CD14-positive monocyte (primary cell): ENCODE results near the gene ZFP36. TPM values are rescaled to one million over a fixed set of nuclear protein-coding genes. Genes with fewer than 3 reads are reported as not detected.

Experiments used
- DNase-seq, 3 donors: peaks; one replicate each; pipeline ENCODE4 v3.0.0-alpha.2; 2011 to 2022
- H2AFZ ChIP-seq: 2 replicates; pipeline ENCODE4 v1.6.0; 2012; ENCODE audit warnings: mild to moderate bottlenecking, low read depth, low read length, inconsistent platforms; ENCODE audit not compliant: insufficient read depth, poor library complexity, severe bottlenecking
- H3K27ac ChIP-seq, 2 donors: 1 replicate in 1 of 2; 2 replicates in 1 of 2; pipeline ENCODE4 v1.5.1; 2012 to 2013; ENCODE audit warnings: low read length in 2 of 2, control low read depth in 1 of 2, inconsistent platforms in 1 of 2, low read depth in 1 of 2, mild to moderate bottlenecking in 1 of 2
- H3K27me3 ChIP-seq, 2 donors: one replicate each; pipeline versions ENCODE4 v1.6.0 to v1.6.1; 2011 to 2013; ENCODE audit warnings: low read length in 2 of 2; ENCODE audit not compliant: control insufficient read depth in 2 of 2, insufficient read depth in 2 of 2
- H3K36me3 ChIP-seq, 2 donors: replicated peaks in 1 of 2; 1 replicate in 1 of 2; 2 replicates in 1 of 2; pipeline versions ENCODE4 v1.5.1 to v1.6.1; 2012 to 2013; ENCODE audit warnings: low read length in 2 of 2, control low read depth in 1 of 2, inconsistent platforms in 1 of 2, mild to moderate bottlenecking in 1 of 2; ENCODE audit not compliant: insufficient read depth in 2 of 2, control insufficient read depth in 1 of 2
- H3K4me1 ChIP-seq, 2 donors: 1 replicate in 1 of 2; 2 replicates in 1 of 2; pipeline versions ENCODE4 v1.5.1 to v1.6.1; 2012 to 2013; ENCODE audit warnings: low read length in 2 of 2, control low read depth in 1 of 2, inconsistent platforms in 1 of 2, mild to moderate bottlenecking in 1 of 2, moderate library complexity in 1 of 2; ENCODE audit not compliant: insufficient read depth in 2 of 2, control insufficient read depth in 1 of 2
- H3K4me2 ChIP-seq: replicated peaks from 2 replicates; pipeline ENCODE3; 2012; ENCODE audit warnings: low read length, moderate library complexity, mild to moderate bottlenecking; ENCODE audit not compliant: poor library complexity, severe bottlenecking; ENCODE audit errors: extremely low read depth
- H3K4me3 ChIP-seq, 3 experiments: fragments of 200-600 bp in 1 of 3; sonication (generic) in 1 of 3; replicated peaks in 1 of 3; 1 replicate in 2 of 3; 2 replicates in 1 of 3; pipeline ENCODE4 v1.5.1; 2011 to 2013; ENCODE audit warnings: low read length in 3 of 3, mild to moderate bottlenecking in 3 of 3, control low read depth in 2 of 3, low read depth in 2 of 3, inconsistent platforms in 1 of 3, moderate library complexity in 1 of 3
- H3K79me2 ChIP-seq: 2 replicates; pipeline ENCODE4 v1.6.0; 2012; ENCODE audit warnings: mild to moderate bottlenecking, control low read depth, inconsistent platforms, low read length, moderate library complexity; ENCODE audit not compliant: insufficient read depth
- H3K9ac ChIP-seq: 2 replicates; pipeline ENCODE4 v1.6.0; 2017; ENCODE audit warnings: low read length, mild to moderate bottlenecking; ENCODE audit not compliant: insufficient read depth, poor library complexity, severe bottlenecking
- H3K9me3 ChIP-seq, 2 donors: replicated peaks in 1 of 2; 1 replicate in 1 of 2; 2 replicates in 1 of 2; pipeline versions ENCODE4 v1.5.1 to v1.6.1; 2012 to 2013; ENCODE audit warnings: low read length in 2 of 2, control low read depth in 1 of 2; ENCODE audit not compliant: control insufficient read depth in 1 of 2, insufficient read depth in 1 of 2
- H4K20me1 ChIP-seq: 2 replicates; pipeline ENCODE4 v1.6.0; 2012; ENCODE audit warnings: mild to moderate bottlenecking, low read length, control low read depth, moderate library complexity; ENCODE audit not compliant: insufficient read depth
- H3K27ac Mint-ChIP-seq, 7 donors: one replicate each; pipeline ENCODE4 v1.8.0; 2020; ENCODE audit warnings: mild to moderate bottlenecking in 7 of 7, mixed read lengths in 7 of 7, moderate library complexity in 6 of 7, inconsistent platforms in 2 of 7
- H3K27me3 Mint-ChIP-seq, 3 donors: one replicate each; pipeline ENCODE4 v1.8.0; 2021 to 2022; ENCODE audit warnings: low read depth in 3 of 3, mild to moderate bottlenecking in 3 of 3, mixed read lengths in 3 of 3, moderate library complexity in 3 of 3, inconsistent platforms in 1 of 3
- H3K36me3 Mint-ChIP-seq, 2 donors: one replicate each; pipeline ENCODE4 v1.8.0; 2020; ENCODE audit warnings: mixed read lengths in 2 of 2, inconsistent platforms in 1 of 2, mild to moderate bottlenecking in 1 of 2
- H3K4me1 Mint-ChIP-seq: one replicate; pipeline ENCODE4 v1.8.0; 2020; ENCODE audit warnings: mild to moderate bottlenecking, mixed read lengths
- H3K4me3 Mint-ChIP-seq, 2 donors: one replicate each; pipeline ENCODE4 v1.8.0; 2020; ENCODE audit warnings: mild to moderate bottlenecking in 2 of 2, mixed read lengths in 2 of 2, moderate library complexity in 1 of 2
- H3K9me3 Mint-ChIP-seq, 7 donors: one replicate each; pipeline ENCODE4 v1.8.0; 2020 to 2022; ENCODE audit warnings: mixed read lengths in 7 of 7, mild to moderate bottlenecking in 6 of 7, moderate library complexity in 6 of 7, inconsistent platforms in 2 of 7
- WGBS: methylation state at CpG from one replicate; pipeline ENCODE4 v1.1.5; 2013; ENCODE audit warnings: missing lambda C conversion rate; ENCODE audit not compliant: insufficient coverage; 5-methylcytosine and 5-hydroxymethylcytosine counted together
- intact Hi-C, 2 donors: fragments of 100-400 bp; cut with micrococcal nuclease; formaldehyde crosslinking; loops; one replicate each; pipeline versions ENCODE4 v1.15.0 to v1.15.1; 2023
- polyA plus RNA-seq, 3 donors: library from polyadenylated mRNA; depleted of rRNA in 1 of 3; unstranded in 2 of 3; stranded (reverse) in 1 of 3; fragments of 300-500 nt in 2 of 3; fragments of >200 nt in 1 of 3; fragmentation: Illumina TruSeq in 2 of 3; gene quantifications; 1 replicate in 2 of 3; 2 replicates in 1 of 3; pipeline ENCODE4 v1.2.3, GENCODE V29; 2012 to 2021
- TF ChIP-seq, protein P1 (sequence below): fragments of 200-600 bp; IDR thresholded peaks from one replicate; pipeline ENCODE4 v1.8.0; 2022; ENCODE audit warnings: antibody characterized with exemption, mild to moderate bottlenecking

The ZFP36 gene
- polyA plus RNA-seq, 3 donors: 473 to 2,084 (median 632) TPM

DNA sequence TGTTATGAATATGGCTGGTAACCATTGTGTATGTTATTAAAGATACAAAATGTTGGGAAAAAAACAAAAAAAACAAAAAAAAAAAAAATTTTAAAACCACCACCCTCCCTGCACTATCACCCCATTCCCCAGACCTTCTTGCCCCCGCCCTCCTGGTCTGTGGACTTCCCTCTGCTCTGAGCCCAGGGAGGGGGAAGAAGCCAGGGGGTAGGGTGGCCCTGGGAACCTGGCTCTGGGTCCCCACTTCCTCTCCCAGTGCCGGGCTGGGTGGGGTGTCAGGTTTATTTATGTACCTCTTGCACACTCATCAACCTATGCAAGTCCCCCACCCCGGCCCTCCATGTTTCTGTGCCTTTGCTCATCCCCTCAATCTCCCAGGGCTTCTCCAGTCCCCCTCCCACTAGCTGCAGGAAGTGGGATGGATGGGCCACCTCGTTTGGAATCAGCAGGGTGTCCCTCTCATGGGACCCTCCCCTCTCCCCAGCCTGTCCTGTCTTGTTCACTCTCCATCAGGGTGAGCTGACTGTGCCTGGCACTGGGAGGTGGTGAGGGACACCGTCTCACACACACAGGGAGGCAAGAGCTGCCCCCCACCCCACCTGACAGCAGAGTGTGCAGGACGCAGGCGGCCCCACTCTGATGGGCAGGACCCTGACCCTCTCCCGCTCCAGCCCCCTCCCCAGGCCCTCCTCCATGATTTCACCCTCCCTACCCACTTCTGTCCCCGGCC lies 21.6 kb upstream of the ZFP36 start:
- peak overlapping the region in 5 of 7 donors; percentile 40 to 86 (median 68) for H3K27ac Mint-ChIP-seq
- Histone ChIP-seq H3K4me1 (peaks cover 4% of the 10 kb centered on the region in 2 donors), H3K9me3 (no peaks in the 10 kb centered on the region), H4K20me1 (peaks cover 6% of the 10 kb centered on the region), H3K36me3 (peaks cover 79 to 97% of the 10 kb centered on the region in 2 donors), H3K79me2 (peaks cover 6% of the 10 kb centered on the region), H2AFZ (no peak overlapping the region), H3K4me3 (no peak overlapping the region), H3K9ac (no peak overlapping the region), H3K27me3 (no peaks in the 10 kb centered on the region), H3K27ac (peak overlapping the region in 1 of 2 donors; percentile 26), H3K4me2 (no peak overlapping the region)
- no peak for DNase-seq
- H3K36me3 Mint-ChIP-seq: peaks cover 80 to 85% of the 10 kb centered on the region in 2 donors
- H3K4me1 Mint-ChIP-seq: peaks cover 7% of the 10 kb centered on the region
- WGBS: no CpG with 5 or more reads among the region's 9 CpGs
- H3K27me3 Mint-ChIP-seq: peaks cover 0 to 3% (median 0%) of the 10 kb centered on the region in 3 donors
- H3K9me3 Mint-ChIP-seq: no peaks in the 10 kb centered on the region
- intact Hi-C loops: loop anchor here in 1 of 2 donors (5.0 kb wide), 1 partner anchor 38 kb away; no protein-coding TSS in a partner anchor
- TF ChIP-seq, protein P1, sequence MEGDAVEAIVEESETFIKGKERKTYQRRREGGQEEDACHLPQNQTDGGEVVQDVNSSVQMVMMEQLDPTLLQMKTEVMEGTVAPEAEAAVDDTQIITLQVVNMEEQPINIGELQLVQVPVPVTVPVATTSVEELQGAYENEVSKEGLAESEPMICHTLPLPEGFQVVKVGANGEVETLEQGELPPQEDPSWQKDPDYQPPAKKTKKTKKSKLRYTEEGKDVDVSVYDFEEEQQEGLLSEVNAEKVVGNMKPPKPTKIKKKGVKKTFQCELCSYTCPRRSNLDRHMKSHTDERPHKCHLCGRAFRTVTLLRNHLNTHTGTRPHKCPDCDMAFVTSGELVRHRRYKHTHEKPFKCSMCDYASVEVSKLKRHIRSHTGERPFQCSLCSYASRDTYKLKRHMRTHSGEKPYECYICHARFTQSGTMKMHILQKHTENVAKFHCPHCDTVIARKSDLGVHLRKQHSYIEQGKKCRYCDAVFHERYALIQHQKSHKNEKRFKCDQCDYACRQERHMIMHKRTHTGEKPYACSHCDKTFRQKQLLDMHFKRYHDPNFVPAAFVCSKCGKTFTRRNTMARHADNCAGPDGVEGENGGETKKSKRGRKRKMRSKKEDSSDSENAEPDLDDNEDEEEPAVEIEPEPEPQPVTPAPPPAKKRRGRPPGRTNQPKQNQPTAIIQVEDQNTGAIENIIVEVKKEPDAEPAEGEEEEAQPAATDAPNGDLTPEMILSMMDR: no peak
- H3K4me3 Mint-ChIP-seq: no peak overlapping the region

DNA sequence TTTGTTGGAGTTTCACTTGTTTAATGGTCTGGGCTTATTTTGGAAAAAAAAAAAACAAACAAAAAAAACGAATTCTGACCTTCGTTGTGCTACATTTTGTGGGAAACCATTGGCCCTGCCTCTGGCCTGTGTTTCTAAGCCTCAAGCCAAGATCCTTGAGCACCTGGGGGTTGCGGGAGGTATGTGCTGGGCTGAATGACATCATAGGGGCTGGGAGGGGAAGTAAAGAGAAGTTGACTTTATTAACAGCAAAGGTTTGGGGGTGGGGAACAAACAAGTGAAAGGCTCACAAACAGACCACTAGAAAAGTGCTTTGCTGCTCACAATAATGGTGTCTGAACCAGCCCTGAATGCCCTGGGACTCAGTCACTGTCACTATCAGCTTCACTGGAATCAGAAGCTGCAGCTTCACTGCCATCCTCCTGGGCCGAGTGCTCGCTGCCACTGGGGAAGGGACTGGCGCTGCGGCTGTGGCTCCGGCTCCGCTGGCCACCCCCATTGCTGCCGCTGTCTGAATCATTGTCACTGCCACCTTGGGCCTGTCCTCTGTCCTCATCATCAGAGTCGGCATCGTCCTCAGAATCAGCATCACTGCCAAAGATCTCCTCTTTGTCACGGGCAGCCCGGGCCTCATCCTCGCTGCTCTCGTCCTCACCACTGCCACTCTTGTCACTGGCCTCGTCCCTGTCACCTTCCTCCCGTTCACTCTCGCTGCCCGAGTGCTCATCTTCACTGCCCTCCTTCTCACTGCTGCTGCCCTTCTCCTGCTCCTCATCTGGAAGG lies 20.8 kb upstream of the ZFP36 start:
- H3K27ac ChIP-seq: peak overlapping the region in 1 of 2 donors; percentile 38
- no peaks in the 10 kb centered on the region for H3K9me3 ChIP-seq
- Mint-ChIP-seq H3K4me1 (peaks cover 12% of the 10 kb centered on the region), H3K9me3 (no peaks in the 10 kb centered on the region), H3K27ac (peak overlapping the region in 5 of 7 donors; percentile 18 to 69 (median 50)), H3K27me3 (peaks cover 0 to 3% (median 0%) of the 10 kb centered on the region in 3 donors), H3K4me3 (no peak overlapping the region), H3K36me3 (peaks cover 74 to 79% of the 10 kb centered on the region in 2 donors)
- peaks cover 11% of the 10 kb centered on the region in 2 donors for H3K4me1 ChIP-seq
- TF ChIP-seq, protein P1: no peak
- DNase-seq: no peak
- H3K27me3 ChIP-seq: no peaks in the 10 kb centered on the region
- peaks cover 14% of the 10 kb centered on the region for H3K79me2 ChIP-seq
- no peak overlapping the region for H3K4me3 ChIP-seq
- WGBS: 89% methylated on average over 13 of the region's 20 CpGs
- no peak overlapping the region for H2AFZ ChIP-seq
- intact Hi-C loops: no loop called here
- H3K36me3 ChIP-seq: peaks cover 71 to 89% of the 10 kb centered on the region in 2 donors
- H4K20me1 ChIP-seq: peaks cover 6% of the 10 kb centered on the region
- no peak overlapping the region for H3K4me2 ChIP-seq
- no peak overlapping the region for H3K9ac ChIP-seq
